C4-2B (cell line): Measurements from ENCODE around the gene HOXB8.

Experiments
- CTCF ChIP-seq: fragments of 450-650 bp; conservative IDR thresholded peaks from 2 replicates; pipeline ENCODE4 v1.5.1; 2017; ENCODE audit warnings: mild to moderate bottlenecking
- ZFX ChIP-seq: fragments of 450-650 bp; IDR thresholded peaks from 2 replicates; pipeline ENCODE4 v1.6.1; 2017

- TF ChIP-seq CTCF, result no peak
- no peak for TF ChIP-seq ZFX
Measured at GRCh38 chr17:48603959-48604769, 10.9 kb downstream of the HOXB8 start.
